ENCODE data around the gene DDIT4.
"Not testable (repeated sequence)": the region's sequence is repeated elsewhere in the genome, so short reads cannot be mapped to it uniquely, and the experiment has no call there.

DNA sequence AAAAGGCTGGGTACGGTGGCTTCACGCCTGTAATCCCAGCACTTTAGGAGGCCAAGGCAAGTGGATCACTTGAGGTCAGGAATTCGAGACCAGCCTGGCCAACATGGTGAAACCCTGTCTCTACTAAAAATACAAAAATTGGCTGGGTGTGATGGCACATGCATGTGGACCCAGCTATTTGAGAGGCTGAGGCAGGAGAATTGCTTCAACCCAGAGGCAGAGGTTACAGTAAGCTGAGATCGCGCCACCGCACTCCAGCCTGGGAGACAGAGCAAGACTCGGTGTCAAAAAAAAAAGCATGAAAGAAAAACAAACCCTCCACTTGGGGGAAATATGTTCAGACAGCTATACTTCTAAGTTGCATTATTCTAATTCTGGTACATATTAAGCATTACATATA is 5.9 kb downstream of the DDIT4 start:
- not testable (repeated sequence) for TF ChIP-seq EZH2 (IDR thresholded peaks at IDR 0.05; ENCODE audit: insufficient read depth, poor library complexity, severe bottlenecking); EZH2phosphoT487 (IDR thresholded peaks at IDR 0.05; ENCODE audit: insufficient read depth, low read depth)
